GM12801 (cell line): ENCODE data around the gene LIN9.

Experiments used
- CTCF ChIP-seq: IDR thresholded peaks from one replicate; pipeline ENCODE4 v1.5.1; 2011; ENCODE audit warnings: control low read depth; ENCODE audit not compliant: insufficient read length; ENCODE audit errors: extremely low read depth

Gene LIN9

GRCh38 chr1:226308723-226309397 is at the start of gene LIN9:
Gene LIN9, minus strand, starts transcription at chr1:226309164. Its CDS starts 25 bp downstream, at chr1:226309139.
- no peak for TF ChIP-seq CTCF

GRCh38 chr1:226357416-226357815 is 48.5 kb upstream of the LIN9 start:
- no peak for TF ChIP-seq CTCF

GRCh38 chr1:226355669-226356551 is 46.9 kb upstream of the LIN9 start:
- TF ChIP-seq CTCF: no peak

GRCh38 chr1:226355016-226355415 is 46.1 kb upstream of the LIN9 start:
- TF ChIP-seq CTCF: no peak

- TF ChIP-seq CTCF: no peak
Observed at GRCh38 chr1:226353698-226354525, 44.9 kb upstream of the LIN9 start.

GRCh38 chr1:226351709-226352108 is 42.7 kb upstream of the LIN9 start:
- TF ChIP-seq CTCF: no peak

GRCh38 chr1:226350519-226350865 is 41.5 kb upstream of the LIN9 start:
- no peak for TF ChIP-seq CTCF
